Measurements from ENCODE around the gene SULT1A3. TPM values are rescaled to one million over a fixed set of nuclear protein-coding genes. Genes with fewer than 3 reads are reported as not detected.
"Not testable (repeated sequence)": the region's sequence is repeated elsewhere in the genome, so short reads cannot be mapped to it uniquely, and the experiment has no call there.

The SULT1A3 gene
- total RNA-seq, 1 donor, result 3.5 TPM

GRCh38 chr16:30194172-30194925 is 4.7 kb upstream of the SULT1A3 start:
- DNase-seq (ENCODE audit: low read depth), result not testable (repeated sequence)
- peak overlapping the region; percentile 54 for H3K4me3 ChIP-seq (ENCODE audit: low read depth, low read length)

- DNase-seq (ENCODE audit: low read depth); H3K4me3 ChIP-seq (ENCODE audit: low read depth, low read length): not testable (repeated sequence)
Observed at GRCh38 chr16:30197001-30197400, 2.1 kb upstream of the SULT1A3 start.

DNA sequence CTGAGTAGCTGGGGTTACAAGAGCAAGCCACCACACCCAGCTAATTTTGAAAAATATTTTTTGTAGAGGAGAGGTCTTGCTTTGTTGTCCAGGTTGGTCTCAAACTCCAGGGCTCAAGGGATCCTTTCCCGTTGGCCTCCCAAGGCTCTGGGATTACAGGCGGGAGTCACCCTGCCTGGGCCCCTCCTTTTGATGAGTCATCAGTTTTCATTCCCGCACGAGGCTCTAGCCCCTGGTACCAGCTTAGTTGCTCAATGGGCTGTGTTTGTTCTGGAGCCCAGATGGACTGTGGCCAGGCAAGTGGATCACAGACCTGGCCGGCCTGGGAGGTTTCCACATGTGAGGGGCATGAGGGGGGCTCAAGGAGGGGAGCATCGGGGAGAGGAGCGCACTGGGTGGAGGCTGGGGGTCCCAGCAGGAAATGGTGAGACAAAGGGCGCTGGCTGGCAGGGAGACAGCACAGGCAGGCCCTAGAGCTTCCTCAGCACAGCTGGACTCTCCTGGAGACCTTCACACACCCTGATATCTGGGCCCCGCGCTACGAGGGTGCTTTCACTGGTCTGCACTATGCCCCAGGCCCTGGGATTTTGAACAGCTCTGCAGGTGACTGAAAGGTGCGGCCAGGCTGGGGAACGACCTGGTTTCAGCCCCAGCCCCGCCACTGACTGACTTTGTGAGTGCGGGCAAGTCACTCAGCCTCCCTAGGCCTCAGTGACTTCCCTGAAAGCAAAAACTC is 721 bp downstream of the SULT1A3 start:
- not testable (repeated sequence) for DNase-seq (ENCODE audit: low read depth); H3K4me3 ChIP-seq (ENCODE audit: low read depth, low read length)

- peak overlapping the region; percentile 47 for H3K4me3 ChIP-seq (ENCODE audit: low read depth, low read length)
- not testable (repeated sequence) for DNase-seq (ENCODE audit: low read depth)
Observed at GRCh38 chr16:30205541-30206236, 6.6 kb downstream of the SULT1A3 start.

DNA sequence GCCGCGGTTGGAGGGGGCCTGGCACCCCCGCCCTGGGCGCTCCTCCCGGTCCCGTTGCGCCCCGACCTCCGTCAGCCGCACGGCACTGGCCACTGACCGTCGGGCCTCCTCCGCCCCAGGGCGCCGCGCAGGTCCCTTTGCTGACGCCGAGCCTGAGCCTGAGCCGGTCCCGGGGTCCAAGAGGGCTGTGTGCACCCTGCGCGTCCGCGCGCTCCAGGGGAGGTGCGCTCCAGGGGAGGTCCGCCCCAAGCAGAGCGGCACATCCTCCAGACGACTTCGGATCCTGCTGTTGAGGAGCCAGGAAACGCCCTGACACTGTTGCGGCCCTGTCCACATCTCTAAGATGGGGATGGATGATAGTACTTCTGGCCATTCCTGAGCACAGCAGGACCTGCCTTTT is 7.2 kb downstream of the SULT1A3 start:
- not testable (repeated sequence) for DNase-seq (ENCODE audit: low read depth); H3K4me3 ChIP-seq (ENCODE audit: low read depth, low read length)

DNA sequence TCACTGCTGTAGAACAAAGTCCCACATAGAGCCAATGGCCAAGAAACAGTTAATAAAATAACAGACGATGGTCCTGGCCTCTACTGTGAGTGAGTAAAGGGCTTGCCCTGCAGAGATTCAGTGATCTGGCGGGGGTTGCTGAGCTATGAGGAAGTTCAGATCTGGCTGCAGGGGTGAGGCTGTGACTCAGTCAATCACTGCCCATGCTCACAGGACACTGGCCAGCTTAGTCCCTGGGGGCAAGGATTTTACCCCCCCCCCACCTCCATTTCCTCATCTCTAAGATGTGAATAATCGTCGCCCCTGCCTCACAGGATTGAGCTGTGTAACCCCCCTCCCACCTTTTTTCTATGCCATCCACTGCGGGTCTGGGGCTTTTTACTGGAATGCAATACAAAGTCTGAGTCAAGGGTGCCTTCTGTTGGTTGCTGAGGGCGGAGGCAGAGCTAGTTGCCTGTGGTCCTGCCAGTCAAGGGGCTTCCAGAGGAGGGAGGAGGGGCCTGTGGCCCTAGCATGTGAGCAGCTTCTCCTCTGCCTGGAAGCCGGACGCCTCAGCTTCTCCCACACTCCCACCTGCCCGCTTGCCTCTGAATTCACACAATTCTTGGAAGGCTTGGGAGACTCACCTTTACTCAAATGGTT is 8.1 kb downstream of the SULT1A3 start:
- not testable (repeated sequence) for H3K4me3 ChIP-seq (ENCODE audit: low read depth, low read length); DNase-seq (ENCODE audit: low read depth)

DNA sequence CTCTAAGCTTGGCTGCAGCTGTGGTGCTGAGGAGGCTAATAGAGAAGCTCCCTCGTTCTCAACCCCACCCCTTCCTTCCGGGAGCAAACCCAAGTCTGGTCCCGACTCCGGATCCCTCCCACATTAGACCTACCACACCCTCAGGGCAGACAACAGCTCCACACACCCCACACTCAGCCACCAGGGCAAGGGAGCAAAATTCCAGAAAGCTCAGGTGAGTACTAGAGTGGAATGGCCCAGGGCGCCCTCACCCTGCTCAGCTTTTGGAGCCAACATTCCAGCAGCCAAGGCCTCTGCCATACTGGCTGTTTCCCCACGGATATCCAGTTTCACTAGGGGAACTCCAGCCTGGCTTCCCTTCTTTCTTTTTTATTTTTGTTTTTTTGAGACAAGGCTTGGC is 10.0 kb downstream of the SULT1A3 start:
- DNase-seq (ENCODE audit: low read depth); H3K4me3 ChIP-seq (ENCODE audit: low read depth, low read length): not testable (repeated sequence)

DNA sequence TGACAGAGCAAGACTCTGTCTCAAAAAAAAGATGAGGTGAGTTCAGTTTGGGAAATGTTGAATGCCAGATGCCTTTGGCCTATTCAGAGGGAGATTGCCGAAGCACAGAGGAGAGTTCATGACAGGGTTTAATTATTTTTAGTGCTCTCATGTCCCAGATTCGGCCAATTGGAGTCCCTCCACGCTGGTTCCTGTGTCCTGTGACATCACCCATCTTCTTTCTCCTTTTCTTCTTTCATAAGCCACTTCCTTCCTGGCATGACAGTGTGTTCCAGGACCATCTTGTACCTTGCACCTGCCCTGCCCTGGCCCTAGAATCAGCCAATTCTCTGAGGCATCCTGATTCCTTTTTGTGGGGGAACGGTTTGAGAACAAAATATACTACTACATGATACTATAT is 12.4 kb downstream of the SULT1A3 start:
- DNase-seq (ENCODE audit: low read depth); H3K4me3 ChIP-seq (ENCODE audit: low read depth, low read length): not testable (repeated sequence)

GRCh38 chr16:30217082-30217481 is 18.0 kb downstream of the SULT1A3 start:
- H3K4me3 ChIP-seq (ENCODE audit: low read depth, low read length); DNase-seq (ENCODE audit: low read depth): not testable (repeated sequence)

GRCh38 chr16:30248379-30248778 is 49.3 kb downstream of the SULT1A3 start, which contains the start of gene NPIPB13:
TSS of gene NPIPB13 (minus strand) at chr16:30248479. CDS start at chr16:30245573, 2,906 bp downstream.
- DNase-seq (ENCODE audit: low read depth); H3K4me3 ChIP-seq (ENCODE audit: low read depth, low read length): not testable (repeated sequence)

Small RNA genes lying within 50 kb of the gene (small RNA-seq; reads per million reads assigned to genes)
- not detected for gene AC106782.4

Other genes starting within 250 kb of the SULT1A3 start
- 72.8 and 75.1 TPM in 2 replicates for gene TMEM219, start 237.2 kb upstream of the SULT1A3 start, total RNA-seq
- gene TAOK2, start 225.4 kb upstream of the SULT1A3 start, total RNA-seq, result 48.0 and 63.9 TPM in 2 replicates
- gene HIRIP3, start 203.6 kb upstream of the SULT1A3 start, total RNA-seq, result 4.7 and 6.8 TPM in 2 replicates
- 25.9 and 31.2 TPM in 2 replicates for gene INO80E, start 203.0 kb upstream of the SULT1A3 start, total RNA-seq
- gene DOC2A, start 188.2 kb upstream of the SULT1A3 start, total RNA-seq, result under 0.01 and 0.32 TPM in 2 replicates
- not detected in 2 replicates for gene C16orf92, start 176.1 kb upstream of the SULT1A3 start, total RNA-seq
- 0.32 TPM in 1 of 2 replicates, not detected in the other for gene TLCD3B, start 168.0 kb upstream of the SULT1A3 start, total RNA-seq
- gene ALDOA, start 133.5 kb upstream of the SULT1A3 start, total RNA-seq, result 545 and 622 TPM in 2 replicates
- gene PPP4C, start 123.3 kb upstream of the SULT1A3 start, total RNA-seq, result 196 and 209 TPM in 2 replicates
- gene TBX6, start 107.3 kb upstream of the SULT1A3 start, total RNA-seq, result 0.32 and 0.43 TPM in 2 replicates
- 8.6 and 14.5 TPM in 2 replicates for gene YPEL3, start 103.0 kb upstream of the SULT1A3 start, total RNA-seq
- 0.32 and 0.43 TPM in 2 replicates for gene GDPD3, start 85.7 kb upstream of the SULT1A3 start, total RNA-seq
- 27.7 and 36.3 TPM in 2 replicates for gene MAPK3, start 76.0 kb upstream of the SULT1A3 start, total RNA-seq
- gene CORO1A, start 15.7 kb upstream of the SULT1A3 start, total RNA-seq, result 1.6 and 3.5 TPM in 2 replicates
- 46.6 and 140 TPM in 2 replicates for gene BOLA2B, start 5.6 kb upstream of the SULT1A3 start, total RNA-seq
- 16.8 and 49.3 TPM in 2 replicates for gene SLX1A, start 5.4 kb upstream of the SULT1A3 start, total RNA-seq
- 0.97 TPM in 1 of 2 replicates, not detected in the other for gene NPIPB13, start 49.2 kb downstream of the SULT1A3 start, total RNA-seq
- 35.1 and 40.6 TPM in 2 replicates for gene CD2BP2, start 156.1 kb downstream of the SULT1A3 start, total RNA-seq
- gene TBC1D10B, start 171.2 kb downstream of the SULT1A3 start, total RNA-seq, result 37.1 and 37.7 TPM in 2 replicates
- not detected in 2 replicates for gene MYL11, start 175.5 kb downstream of the SULT1A3 start, total RNA-seq
- gene SEPTIN1, start 183.3 kb downstream of the SULT1A3 start, total RNA-seq, result 0.43 TPM in 1 of 2 replicates, not detected in the other
- gene ZNF48, start 196.2 kb downstream of the SULT1A3 start, total RNA-seq, result 10.4 and 12.6 TPM in 2 replicates
- 9.5 and 10.0 TPM in 2 replicates for gene ZNF771, start 208.4 kb downstream of the SULT1A3 start, total RNA-seq
- gene DCTPP1, start 230.8 kb downstream of the SULT1A3 start, total RNA-seq, result 12.9 and 18.6 TPM in 2 replicates
- gene SEPHS2, start 246.6 kb downstream of the SULT1A3 start, total RNA-seq, result 7.8 and 9.3 TPM in 2 replicates

All from fibroblast of villous mesenchyme (primary cell).